Left forelimb (tissue), 1 donor: Measurements from ENCODE around the gene RIC8B.

Source experiments
- DNase-seq: peaks from one replicate; pipeline ENCODE4 v3.0.0-alpha.2; 2018; ENCODE audit warnings: low spot score

RIC8B gene

DNA sequence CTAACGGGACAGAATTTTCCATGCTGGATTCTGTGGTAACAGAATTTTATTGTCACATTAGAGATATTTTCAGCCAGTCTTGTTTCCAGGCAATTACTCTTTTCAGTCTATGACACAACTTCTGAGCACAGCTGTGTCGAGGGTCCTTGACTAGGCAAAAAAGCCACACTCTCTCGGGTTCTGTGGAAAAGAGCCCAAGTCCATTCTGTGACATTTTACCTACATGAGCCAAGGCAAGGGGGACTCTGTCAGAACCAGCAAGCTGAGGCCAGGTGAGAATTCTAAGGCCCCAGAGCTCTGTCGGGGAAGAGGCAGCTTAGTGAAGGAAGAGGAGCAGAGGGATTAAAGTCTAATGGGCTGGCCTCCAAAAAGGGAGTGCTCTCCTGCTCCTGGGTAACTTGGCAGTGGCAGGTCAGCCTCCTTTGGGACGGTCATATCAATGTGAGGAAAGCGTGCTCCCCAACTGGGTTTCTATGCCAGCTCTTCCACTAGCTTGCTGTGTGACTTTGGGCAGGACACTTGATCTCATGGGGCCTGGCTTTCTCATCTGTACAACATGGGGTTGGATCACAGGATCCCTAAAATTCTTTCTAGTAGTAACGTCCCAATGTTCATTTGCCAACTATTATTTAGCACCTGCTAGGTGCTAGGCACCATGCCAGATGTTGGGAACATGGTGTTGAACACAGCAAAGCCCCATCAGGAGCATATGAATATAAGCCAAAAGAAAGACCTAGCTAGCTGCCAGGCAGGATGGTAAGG lies 16.0 kb upstream of the RIC8B start:
- no peak for DNase-seq

DNA sequence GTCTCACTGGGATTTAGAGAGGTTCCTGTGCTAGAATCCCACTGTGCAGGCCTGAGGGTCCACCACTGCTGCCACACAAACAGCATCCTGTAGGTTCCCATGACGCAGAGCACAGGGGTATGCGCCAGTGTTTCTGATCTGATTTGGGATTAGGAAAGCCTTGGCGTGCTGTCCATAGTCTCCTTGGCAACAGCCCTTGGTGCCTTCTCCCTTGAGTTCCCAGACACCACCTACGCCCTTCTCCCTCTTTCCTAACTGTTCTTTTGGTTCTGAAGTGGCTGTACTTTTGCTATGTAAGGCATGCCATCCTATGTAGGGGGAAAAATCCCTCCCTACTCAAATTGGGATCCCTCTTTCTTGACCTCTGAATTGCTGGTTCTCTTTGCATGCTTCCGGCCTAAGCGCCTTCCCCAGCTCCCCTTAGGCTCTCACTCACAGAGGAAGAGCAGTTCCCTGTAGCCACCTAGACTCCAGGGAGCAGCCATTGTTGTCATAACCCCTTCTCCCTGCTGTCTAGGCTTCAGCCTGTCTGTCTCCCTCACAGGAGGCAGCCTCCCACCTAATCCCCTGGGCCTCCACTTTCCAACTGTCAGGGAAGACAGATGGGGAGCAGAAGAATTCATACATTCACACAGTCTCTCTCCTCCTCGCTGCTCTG lies 14.8 kb upstream of the RIC8B start:
- no peak for DNase-seq

DNA sequence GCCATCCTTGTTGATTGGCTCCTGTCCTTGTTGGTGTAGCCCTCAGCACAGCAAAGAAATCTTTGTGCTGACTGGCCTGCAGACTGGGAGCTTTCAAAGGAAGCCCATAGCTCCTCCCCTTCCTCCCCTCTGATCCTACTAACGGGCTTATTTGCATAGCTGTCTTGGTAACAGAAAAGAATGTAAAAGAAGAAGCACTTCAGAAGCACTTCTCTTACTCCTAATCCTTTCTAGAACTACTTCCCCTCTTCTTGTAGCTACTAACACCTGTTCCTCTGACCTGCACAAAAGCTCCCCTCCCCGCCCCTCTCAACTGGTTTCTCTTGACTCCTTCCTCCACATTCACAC lies 14.3 kb upstream of the RIC8B start:
- DNase-seq = no peak

DNA sequence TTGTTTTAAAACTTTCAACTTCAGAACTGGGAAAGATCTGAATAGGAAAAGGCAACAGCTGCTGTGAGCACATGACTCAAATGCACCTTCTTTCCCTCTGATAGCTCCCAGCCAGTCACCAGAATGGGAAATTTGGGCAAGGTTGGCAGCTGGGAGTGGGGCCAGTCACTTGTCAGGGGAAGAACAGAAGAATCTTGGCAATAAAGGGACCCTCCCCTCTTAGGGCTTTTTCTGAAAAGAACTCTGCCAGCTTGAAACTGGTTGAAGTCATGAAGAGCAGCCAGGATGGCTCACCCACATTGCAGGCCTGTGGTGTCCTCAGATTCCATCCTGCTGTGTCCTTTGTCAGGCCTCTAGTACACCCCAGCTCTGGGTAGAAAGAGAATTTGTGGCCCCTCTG lies 10.3 kb upstream of the RIC8B start:
- no peak for DNase-seq

DNA sequence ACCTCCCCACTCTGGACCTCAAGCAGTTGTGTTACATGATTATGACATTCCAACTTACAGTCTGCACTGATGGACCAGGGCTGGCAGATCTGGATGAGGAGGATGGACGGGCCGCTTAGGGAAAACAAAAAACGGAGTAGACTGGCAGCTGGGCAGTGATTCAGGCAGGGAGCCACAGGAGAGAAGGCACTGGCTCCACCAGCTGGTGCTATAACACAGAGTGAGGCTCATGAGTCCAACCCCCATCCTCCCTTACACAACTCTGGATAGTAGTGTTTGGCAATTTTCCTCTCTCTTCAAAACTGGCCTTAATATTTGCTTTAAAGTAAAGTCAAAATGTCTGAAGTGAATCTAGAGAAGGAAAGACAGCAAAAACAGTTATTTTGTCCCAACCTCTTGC lies 9.7 kb upstream of the RIC8B start:
- no peak for DNase-seq

DNA sequence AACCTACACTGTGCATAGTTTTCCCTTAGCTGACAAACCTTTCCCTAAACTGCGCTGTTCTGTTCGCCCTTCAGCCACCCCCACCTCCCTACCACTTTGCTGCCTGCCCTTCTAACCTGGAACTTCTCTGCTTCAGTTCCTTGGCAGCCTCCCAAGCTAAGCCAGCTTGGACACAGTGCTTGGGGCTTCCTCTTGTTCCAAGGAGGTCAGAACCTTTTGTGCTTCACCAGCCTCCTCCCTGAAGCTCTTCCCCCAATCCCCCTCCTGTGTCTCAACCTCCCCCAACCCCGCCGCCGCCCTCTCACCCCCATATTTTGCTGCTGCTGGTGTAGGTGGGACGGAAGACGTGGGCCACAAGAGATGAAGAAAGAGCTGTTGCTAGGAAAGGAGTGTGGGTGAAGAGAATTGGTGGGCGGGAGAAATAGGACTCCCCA lies 8.1 kb upstream of the RIC8B start:
- DNase-seq = no peak

DNA sequence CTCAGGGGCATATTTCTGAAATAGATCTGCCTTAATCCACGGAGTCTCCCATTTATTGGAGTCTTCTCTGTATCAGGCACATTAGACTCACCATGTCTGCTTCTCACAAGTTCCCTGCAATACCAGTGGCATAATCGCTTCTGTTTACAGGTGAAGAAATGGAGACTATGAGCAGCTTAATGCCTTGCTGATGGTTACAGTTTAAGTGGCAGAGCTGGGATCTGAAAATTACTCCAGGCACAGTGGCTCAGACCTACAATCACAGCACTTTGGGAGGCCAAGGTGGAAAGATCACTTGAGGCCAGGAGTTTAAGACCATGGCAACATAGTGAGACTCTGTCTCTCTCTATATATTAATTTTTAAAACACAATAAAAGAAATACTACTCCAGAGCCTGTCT lies 7.3 kb upstream of the RIC8B start:
- DNase-seq = no peak

DNA sequence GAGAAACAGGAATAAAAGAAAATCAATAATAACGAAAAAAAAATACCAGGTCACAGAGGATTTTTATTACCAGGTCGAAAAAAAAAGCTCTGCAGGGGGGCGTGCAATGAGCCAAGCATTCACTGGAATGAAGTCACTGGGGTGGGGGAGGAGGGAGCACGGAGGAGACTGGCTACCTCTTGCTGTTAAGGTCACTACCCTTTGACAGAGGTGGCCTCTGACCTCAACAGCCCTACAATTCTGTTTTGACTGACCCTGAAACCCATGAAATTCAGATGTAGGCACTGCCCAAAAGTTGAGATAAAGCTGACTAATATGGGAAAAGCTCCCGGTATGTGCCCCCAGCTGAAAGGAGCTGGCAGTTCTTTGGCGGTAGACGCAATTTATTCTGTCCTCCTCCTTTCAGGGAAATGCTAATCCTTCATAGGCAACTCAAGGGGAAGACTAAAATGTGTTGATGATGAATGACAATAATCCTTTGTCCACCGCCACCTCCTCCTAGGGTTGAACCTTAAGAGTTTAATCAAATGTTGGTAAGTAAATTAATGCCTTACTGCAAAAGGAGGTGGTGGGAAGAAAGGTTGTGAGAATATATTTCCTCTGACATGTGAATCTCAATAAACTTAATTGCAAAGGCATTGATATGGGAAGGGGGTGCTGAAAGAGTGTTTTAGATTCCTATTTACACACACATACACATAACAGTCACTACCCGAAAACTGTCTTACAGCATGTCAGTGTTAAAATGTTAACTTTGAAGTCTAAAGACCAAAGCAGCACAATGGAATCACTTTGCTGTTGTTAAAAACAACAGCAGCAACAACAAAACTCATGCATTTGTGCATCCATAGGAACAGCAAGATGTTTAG lies 6.3 kb upstream of the RIC8B start:
- no peak for DNase-seq

DNA sequence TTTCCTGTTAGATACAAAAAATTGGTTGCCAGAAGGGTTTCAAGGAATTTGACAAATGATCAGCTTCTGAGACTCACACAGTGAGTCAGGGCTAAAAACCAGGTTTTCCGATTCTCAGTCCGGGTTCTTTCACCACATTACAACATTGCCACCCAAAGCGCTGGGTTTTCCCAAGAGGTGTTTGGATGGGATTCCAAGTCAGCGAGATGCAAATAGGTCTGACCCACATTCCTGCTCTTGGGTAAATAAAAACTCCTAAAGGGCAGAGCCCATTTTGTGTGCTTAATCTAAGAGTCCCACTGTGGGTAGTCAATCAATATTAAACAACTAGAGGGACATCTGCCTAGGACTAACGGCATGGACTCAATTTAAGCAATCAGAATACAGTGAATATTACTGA lies 5.4 kb upstream of the RIC8B start:
- no peak for DNase-seq

DNA sequence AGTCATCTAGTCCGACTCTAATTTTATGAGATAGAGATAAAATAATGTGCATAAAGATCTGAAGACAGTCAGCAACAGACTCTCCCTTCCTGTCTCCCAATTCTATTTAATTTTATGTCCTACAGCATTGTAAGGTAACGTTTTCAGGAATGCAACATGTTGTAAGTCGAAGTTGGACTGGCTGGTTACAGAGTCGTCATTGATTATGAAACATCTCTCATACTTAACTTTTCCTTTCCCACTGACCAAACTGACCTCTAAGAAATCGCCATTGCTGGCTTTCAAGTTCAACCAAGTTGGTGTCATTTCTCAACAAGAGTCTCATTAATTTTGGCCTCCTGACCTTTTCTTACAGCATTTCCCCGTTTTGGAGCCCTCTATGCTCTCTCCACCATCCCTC lies 4.9 kb upstream of the RIC8B start:
- DNase-seq = no peak

DNA sequence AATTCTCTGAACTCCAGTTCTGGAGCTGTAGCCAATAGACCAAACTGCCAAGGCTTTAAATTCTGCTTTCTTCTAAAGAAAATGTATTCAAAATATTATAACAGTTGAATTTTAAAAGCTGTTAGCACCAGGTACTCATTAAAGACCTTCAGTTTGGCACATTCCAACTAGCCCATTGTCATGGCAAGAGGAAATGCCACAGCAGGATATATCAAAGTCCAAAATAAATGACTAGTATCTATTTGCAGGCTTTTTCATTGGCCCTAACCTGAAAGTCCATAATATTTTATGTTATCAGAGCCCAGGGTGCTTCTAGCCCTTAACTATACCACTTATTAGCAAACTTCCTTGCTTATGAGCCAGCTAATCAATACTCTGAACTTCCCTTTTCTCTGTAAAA lies 3.1 kb upstream of the RIC8B start:
- no peak for DNase-seq

DNA sequence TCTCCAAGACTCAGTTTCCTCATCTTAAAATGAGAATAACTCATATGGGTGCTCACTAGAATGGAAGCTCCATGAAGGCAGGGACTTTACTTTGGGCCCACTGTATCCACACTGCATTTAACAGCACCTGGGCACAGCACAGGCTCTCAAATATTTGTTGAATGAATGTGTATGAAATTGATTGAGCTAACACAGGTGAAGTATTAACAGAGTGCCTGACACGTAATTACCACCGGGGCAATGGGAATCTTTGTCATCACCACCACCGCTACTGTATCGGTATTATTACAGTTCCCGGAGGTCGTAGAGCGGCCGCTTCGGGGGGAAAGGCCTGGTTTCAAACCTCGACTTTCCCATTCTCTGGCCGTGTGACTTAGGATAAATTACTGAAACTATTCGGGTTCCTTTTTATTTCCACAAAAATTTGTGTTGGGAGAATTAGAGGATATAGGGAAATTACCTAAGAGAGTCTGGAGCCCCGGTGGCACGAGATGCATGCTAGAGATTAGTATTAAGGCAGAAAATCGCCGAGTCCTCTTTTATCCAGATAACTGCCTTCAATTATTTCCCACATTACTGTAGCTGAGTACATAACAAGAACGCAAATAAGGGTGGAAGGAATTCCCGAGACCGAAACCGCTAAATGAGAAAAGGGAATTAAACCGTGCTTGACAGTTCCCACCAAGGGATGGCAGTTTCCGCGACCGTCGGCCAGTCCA lies 1.0 kb upstream of the RIC8B start:
- DNase-seq = no peak

DNA sequence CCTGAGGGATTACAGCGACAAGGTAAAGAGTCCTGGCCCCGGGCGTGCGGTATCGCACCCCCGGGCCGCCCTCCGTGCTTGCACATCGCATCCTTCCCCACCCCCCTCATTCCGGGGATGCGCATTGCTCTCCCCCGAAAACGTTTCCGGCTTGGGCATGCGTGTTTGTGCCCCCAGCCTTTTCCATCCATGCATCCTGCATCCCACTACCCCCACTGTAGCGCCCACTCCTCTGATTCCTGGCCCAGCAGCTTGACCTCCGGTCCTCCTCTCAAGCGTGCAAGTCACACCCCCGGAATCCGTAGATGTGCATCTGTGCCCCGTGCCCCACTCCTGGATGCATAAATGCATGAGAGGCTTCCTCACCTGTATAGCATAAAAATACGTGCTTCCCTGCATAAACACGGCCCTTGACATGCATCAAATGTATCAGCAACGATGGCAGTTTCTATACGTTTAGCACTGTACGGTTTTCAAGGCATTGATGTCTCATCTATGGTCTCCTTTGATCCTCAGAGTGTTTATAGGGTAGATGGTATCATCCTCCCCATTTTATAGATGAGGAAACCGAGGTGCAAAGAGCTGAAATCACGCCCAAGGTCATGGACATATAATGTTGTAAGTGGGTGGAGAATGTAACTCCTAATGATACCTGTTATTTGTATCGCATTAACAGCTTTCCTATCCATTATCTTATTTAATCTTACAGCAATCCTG lies 484 bp downstream of the RIC8B start:
- DNase-seq = no peak

DNA sequence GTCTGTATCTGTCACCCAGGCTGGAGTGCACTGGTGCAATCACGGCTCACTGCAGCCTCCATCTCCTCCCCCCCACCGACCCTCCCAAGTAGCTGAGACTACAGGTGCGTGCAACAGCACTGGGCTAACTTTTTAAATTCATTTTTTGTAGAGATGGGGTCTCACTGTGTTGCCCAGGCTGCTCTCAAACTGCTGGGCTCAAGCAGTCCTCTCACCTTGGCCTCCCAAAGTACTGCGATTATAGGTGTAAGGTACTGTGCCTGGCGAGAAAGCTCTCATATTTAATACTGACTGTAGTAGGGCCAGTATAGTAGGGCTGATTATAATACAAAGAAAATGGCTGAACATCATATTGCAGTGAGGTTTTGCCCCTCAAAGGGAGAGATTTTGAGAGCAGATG lies 2.4 kb downstream of the RIC8B start:
- no peak for DNase-seq

DNA sequence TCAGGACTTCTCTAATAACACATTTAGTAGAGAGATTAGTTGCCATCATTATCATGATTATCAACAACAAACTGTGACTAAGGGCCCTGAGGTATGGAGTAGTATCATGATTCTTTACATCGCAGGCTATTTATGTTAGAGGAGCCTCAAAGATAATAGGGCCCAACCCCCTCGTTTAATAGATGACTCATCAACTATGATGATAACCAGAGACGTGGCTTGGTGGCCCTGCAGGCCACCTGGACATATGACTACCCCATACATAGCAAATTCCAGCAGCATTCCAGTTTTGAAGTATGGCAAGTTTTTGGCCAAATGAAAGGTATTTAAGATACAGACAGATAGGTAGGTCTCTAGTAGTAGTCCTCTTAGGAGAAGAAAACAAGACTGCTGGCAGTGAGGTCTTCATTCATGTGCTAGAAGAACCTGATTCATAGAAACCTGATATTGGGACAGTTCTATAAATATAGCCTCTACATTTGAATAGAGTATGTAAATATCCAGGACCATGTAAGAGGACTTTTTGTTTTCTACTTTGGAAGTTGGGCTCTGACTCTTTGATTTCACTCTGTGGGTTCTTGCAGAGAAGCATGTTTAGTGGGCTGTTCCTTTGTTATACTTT lies 5.6 kb downstream of the RIC8B start:
- no peak for DNase-seq

DNA sequence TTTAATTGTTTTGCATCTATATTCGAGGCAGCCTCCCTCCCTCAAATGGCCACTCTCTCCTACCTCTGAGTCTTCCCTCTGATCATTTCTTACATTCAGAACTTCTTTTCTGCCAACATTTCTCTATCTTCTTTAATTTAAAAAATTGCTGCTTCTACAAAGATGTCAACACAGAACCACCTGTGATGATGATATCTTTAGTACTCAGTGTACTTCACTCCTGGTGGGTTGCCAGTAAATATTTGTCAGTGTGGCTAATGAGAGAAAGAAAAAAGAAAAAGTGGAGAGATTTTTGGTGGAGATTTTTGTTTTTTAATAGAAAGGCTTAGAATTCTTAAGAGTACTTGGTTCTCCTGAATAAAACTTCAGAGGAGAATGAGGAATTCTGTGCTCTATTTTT lies 8.1 kb downstream of the RIC8B start:
- no peak for DNase-seq

DNA sequence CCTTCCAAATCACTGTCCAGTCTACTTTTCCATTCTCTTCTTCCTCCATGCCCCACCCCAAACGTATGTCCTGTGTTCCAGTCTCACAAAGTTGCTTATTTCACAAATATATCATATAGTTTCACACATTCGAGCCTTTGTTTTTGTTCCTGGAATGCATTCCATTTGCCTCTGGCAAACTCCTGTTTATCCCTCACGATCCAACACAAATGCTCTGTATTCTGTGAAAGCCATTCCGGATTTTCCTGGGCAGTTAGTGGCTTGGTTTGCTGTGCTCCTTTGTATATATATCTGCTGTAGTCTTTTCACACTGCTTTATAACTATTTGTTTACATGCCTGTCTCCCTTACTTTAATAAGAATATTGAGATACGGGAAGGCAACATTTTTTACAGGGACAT lies 9.0 kb downstream of the RIC8B start:
- no peak for DNase-seq

DNA sequence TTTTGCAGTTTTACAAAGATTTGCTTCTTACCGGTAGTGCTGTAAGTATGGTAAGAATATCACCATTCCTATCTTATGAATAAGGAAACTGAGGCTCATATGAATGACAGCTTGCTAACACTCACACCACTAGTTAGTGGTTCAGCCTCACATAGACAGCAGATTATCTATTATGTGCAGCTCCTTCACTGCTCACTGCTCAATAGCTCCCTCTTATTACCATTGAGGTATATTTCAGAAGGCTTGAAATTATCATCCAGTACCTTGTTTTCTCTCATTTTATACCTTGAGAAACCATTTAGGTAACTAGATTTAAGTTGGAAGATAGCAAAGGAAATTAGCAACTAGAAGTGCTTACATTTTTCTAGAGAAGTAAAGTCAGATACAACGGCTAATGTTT lies 15.5 kb downstream of the RIC8B start:
- no peak for DNase-seq

DNA sequence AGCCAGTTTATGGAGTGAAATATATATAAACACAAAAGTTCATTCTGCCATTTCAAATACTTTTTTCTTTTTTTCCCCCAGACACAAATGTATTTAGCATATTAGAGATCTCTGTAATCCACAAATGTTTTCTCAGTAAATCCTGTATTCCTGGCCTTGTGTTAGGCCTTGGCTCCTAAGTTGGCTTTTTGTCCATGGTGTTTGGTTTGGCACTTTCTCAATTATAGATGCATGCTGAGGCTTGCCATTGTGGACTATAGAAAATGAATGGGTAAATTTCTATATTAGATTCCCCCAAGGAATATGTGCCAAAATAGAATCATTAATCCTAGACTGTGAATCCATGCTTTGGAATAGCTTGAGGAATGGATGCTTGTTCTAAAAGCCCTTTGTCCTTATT lies 17.0 kb downstream of the RIC8B start:
- no peak for DNase-seq

DNA sequence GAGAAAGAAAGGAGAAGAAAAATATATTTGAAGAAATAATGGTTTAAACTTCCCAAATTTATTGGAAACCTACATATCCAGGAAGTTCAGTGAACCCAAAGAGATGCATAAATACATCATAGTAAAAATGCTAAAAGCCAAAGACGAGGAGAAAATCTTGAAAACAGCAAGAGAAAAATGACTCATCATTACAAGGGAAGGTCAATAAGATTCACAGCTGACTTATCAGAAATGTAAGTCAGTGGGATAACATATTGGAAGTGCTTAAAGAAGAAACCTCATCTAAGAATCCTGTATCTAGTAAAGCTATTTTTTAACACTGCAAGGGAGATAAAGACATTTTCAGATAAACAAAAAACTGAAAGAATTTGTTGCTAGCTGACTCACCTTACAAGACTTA lies 19.9 kb downstream of the RIC8B start:
- no peak for DNase-seq

DNA sequence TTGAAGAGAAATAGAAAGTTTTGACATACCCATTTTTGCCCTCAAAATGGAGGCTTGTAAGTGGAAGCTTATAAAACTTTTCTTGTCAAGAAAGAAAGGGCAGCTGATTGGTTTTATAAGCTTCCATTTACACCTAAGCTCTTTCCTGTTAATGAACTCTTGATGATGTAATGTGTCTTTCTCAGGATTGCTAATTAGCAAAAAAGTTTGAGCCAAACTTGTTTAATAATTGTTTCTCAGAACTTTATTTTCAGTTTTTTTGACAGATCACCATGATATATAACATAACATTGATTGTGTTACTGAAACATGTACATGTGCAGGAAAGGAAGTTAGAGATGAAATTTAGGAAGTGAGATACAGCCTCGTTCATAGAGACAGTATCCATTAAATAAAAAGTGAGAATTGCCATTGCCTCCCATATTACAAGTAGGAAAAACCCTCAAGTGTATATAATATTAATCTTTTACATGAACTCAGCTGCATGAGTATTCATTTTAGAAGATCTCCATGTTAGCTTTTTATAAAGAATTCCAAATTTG lies 26.8 kb downstream of the RIC8B start:
- no peak for DNase-seq
